Psoas muscle (tissue), 8 donors: ENCODE data around the gene VPS72. TPM values are rescaled to one million over a fixed set of nuclear protein-coding genes. Genes with fewer than 3 reads are reported as not detected.
A peak's percentile ranks its signal among the peaks of the same experiment; 100 is the strongest.
"Not testable (repeated sequence)": the region's sequence is repeated elsewhere in the genome, so short reads cannot be mapped to it uniquely, and the experiment has no call there.

Experiments used
- ATAC-seq, 4 donors: fragments of 200-7000 bp; cut with Tn5 transposase; one replicate each; pipeline ENCODE4 v1.9.1; 2020; ENCODE audit warnings: moderate library complexity in 3 of 4, mild to moderate bottlenecking in 2 of 4
- DNase-seq, 2 donors: peaks; one replicate each; pipeline ENCODE4 v3.0.0-alpha.2; 2020
- H3K27ac ChIP-seq: fragments of 200-600 bp; one replicate; pipeline ENCODE4 v1.8.0; 2022
- H3K27me3 ChIP-seq, 3 donors: fragments of 200-600 bp in 1 of 3; one replicate each; pipeline versions ENCODE4 v1.6.1 to v1.8.0; 2013 to 2022; ENCODE audit warnings: low read length in 2 of 3, mild to moderate bottlenecking in 2 of 3, moderate library complexity in 1 of 3; ENCODE audit not compliant: insufficient read depth in 3 of 3
- H3K36me3 ChIP-seq, 2 donors: fragments of 200-600 bp in 1 of 2; one replicate each; pipeline versions ENCODE4 v1.6.1 to v1.8.0; 2013 to 2022; ENCODE audit warnings: low read depth in 1 of 2, mild to moderate bottlenecking in 1 of 2, moderate library complexity in 1 of 2; ENCODE audit not compliant: insufficient read depth in 1 of 2
- H3K4me1 ChIP-seq: fragments of 200-600 bp; one replicate; pipeline ENCODE4 v1.8.0; 2022
- H3K4me3 ChIP-seq: fragments of 200-600 bp; one replicate; pipeline ENCODE4 v1.8.0; 2022; ENCODE audit warnings: mild to moderate bottlenecking
- H3K9me3 ChIP-seq: fragments of 200-600 bp; one replicate; pipeline ENCODE4 v1.8.0; 2022
- CTCF ChIP-seq: fragments of 200-600 bp; IDR thresholded peaks from one replicate; pipeline ENCODE4 v1.8.0; 2022; ENCODE audit warnings: antibody characterized with exemption
- WGBS, 3 donors: extraction: QIAGEN DNeasy Blood & Tissue Kit; methylation state at CpG; one replicate each; pipeline versions ENCODE4 v1.1.6 to v1.1.7; 2013; 5-methylcytosine and 5-hydroxymethylcytosine counted together
- intact Hi-C, 2 donors: fragments of 100-400 bp; cut with DNase I; formaldehyde crosslinking; loops; one replicate each; pipeline versions ENCODE4 v1.11.0 to v1.14.2; 2022
- polyA plus RNA-seq, 3 donors: library from polyadenylated mRNA; stranded (reverse); fragments of 200-250 nt; gene quantifications; one replicate each; pipeline ENCODE4 v1.2.3, GENCODE V29; 2013
- total RNA-seq, 4 donors: library from RNA; stranded (reverse); fragmentation: NEBNext Ultra II Directional in 2 of 4; extraction: Animal tissue kit (Norgen Biotek cat#: 25700) in 2 of 4; gene quantifications; one replicate each; pipeline versions ENCODE4 v1.2.1 to v1.2.4, GENCODE V29; 2021 to 2023
- donor health status: healthy with polysubstance abuse.
- donor health status: DM: no; HTN: no; CAD: no; lungs with moderate emphysema.
- donor health status: Bipolar disorder and iron deficiency.
- donor health status: healthy.
- donor health status: DM: yes; HTN: yes; CAD: no.
- donor health status: DM: no; HTN: no; CAD: no.
- donor health status: DM: no; HTN: no; CAD: no.
- donor health status: DM: yes; HTN: yes; CAD: no.

VPS72 gene
- total and polyA plus RNA-seq, 7 donors: 30.8 to 112 (median 66.0) TPM

GRCh38 chr1:151193856-151194255 lies 3.9 kb upstream of the VPS72 start:
- no peak for ATAC-seq
- 82 to 91% (median 86%) methylated on average over 1 of the region's 1 CpG for WGBS, 3 donors
- intact Hi-C loops: no loop called here

GRCh38 chr1:151193304-151193703 lies 3.3 kb upstream of the VPS72 start:
- no peaks in the 10 kb centered on the region for H3K27me3 ChIP-seq
- peaks cover 20% of the 10 kb centered on the region for H3K4me1 ChIP-seq
- ATAC-seq: no peak
- H3K36me3 ChIP-seq: no peaks in the 10 kb centered on the region
- WGBS, 3 donors: 64 to 71% (median 69%) methylated on average over 6 of the region's 6 CpGs
- no peaks in the 10 kb centered on the region for H3K9me3 ChIP-seq
- no peak for TF ChIP-seq CTCF
- H3K27ac ChIP-seq: no peak overlapping the region
- no peak overlapping the region for H3K4me3 ChIP-seq
- intact Hi-C loops: no loop called here
- DNase-seq: peak in 1 of 2 donors; percentile 15

More at GRCh38 chr1:151193856-151194255, 3.9 kb upstream of the VPS72 start:
- no peak for DNase-seq
- Histone ChIP-seq H3K36me3 (no peaks in the 10 kb centered on the region), H3K9me3 (no peaks in the 10 kb centered on the region), H3K4me1 (peaks cover 14% of the 10 kb centered on the region), H3K27ac (no peak overlapping the region), H3K27me3 (no peaks in the 10 kb centered on the region), H3K4me3 (no peak overlapping the region)
- TF ChIP-seq CTCF: no peak

GRCh38 chr1:151192047-151192446 lies 2.0 kb upstream of the VPS72 start:
- H3K4me1 ChIP-seq: peaks cover 25% of the 10 kb centered on the region
- H3K27me3 ChIP-seq: no peaks in the 10 kb centered on the region
- 76 to 82% (median 77%) methylated on average over 7 of the region's 7 CpGs for WGBS, 3 donors
- no peaks in the 10 kb centered on the region for H3K36me3 ChIP-seq
- intact Hi-C loops: no loop called here
- H3K4me3 ChIP-seq: no peak overlapping the region
- H3K9me3 ChIP-seq: no peaks in the 10 kb centered on the region
- TF ChIP-seq CTCF: no peak
- ATAC-seq: no peak
- no peak overlapping the region for H3K27ac ChIP-seq
- DNase-seq: peak in 1 of 2 donors; percentile 7

GRCh38 chr1:151188667-151189066 lies 1.3 kb downstream of the VPS72 start:
- peaks cover 26% of the 10 kb centered on the region for H3K4me1 ChIP-seq
- H3K36me3 ChIP-seq: peaks cover 4 to 27% of the 10 kb centered on the region in 2 donors
- peak in 1 of 4 donors; percentile 3 for ATAC-seq
- DNase-seq, H3K27me3 ChIP-seq, intact Hi-C loops, H3K9me3 ChIP-seq: not testable (repeated sequence)
- peak overlapping the region; percentile 75 for H3K4me3 ChIP-seq
- 53 to 73% (median 70%) methylated on average over 8 of the region's 8 CpGs for WGBS, 3 donors
- peak overlapping the region; percentile 88 for H3K27ac ChIP-seq

GRCh38 chr1:151187205-151187604 lies 2.8 kb downstream of the VPS72 start:
- no peaks in the 10 kb centered on the region for H3K27me3 ChIP-seq
- intact Hi-C loops: no loop called here
- no peak for TF ChIP-seq CTCF
- 31 to 65% (median 50%) methylated on average over 1 of the region's 1 CpG for WGBS, 3 donors
- H3K27ac ChIP-seq: peak overlapping the region; percentile 88
- H3K4me1 ChIP-seq: peaks cover 26% of the 10 kb centered on the region
- peak in 2 of 4 donors; percentile 9 to 39 for ATAC-seq
- H3K36me3 ChIP-seq: peaks cover 4 to 42% of the 10 kb centered on the region in 2 donors
- DNase-seq: no peak
- no peaks in the 10 kb centered on the region for H3K9me3 ChIP-seq
- peak overlapping the region; percentile 3 for H3K4me3 ChIP-seq
